IMR-90 (cell line): ENCODE data around the gene CD101. TPM values are rescaled to one million over a fixed set of nuclear protein-coding genes. Genes with fewer than 3 reads are reported as not detected.

Experiments
- ATAC-seq: fragments of 200-7000 bp; cut with Tn5 transposase; 2 replicates; pipeline ENCODE4 v1.9.1; 2020; ENCODE audit warnings: low read depth, mild to moderate bottlenecking, moderate library complexity
- BruUV-seq: library from RNA; stranded (reverse); fragments of 400-500 nt; replicated peaks from 2 replicates; lab custom pipeline; 2021; lab: Mats Ljungman, UMichigan
- CTCF ChIA-PET: fragments of 300-600 bp; formaldehyde crosslinking; extraction: SDS; loops from one replicate; lab custom pipeline; 2021; ENCODE audit warnings: antibody characterized with exemption; lab: Yijun Ruan, JAX
- POLR2A ChIA-PET: fragments of 300-600 bp; sonication (Branson Sonifier 250); formaldehyde crosslinking; loops from one replicate; lab custom pipeline; 2022; ENCODE audit warnings: antibody characterized with exemption; ENCODE audit not compliant: unreplicated experiment; lab: Charles Lee
- DNase-seq: peaks from one replicate; pipeline ENCODE4 v3.0.0; 2013
- H2AFZ ChIP-seq: replicated peaks from 2 replicates; pipeline ENCODE3; 2013; ENCODE audit warnings: low read length, mild to moderate bottlenecking; ENCODE audit not compliant: poor library complexity
- H2AK5ac ChIP-seq: 2 replicates; pipeline ENCODE4 v1.6.1; 2013; ENCODE audit warnings: low read depth, low read length, inconsistent platforms
- H2AK9ac ChIP-seq: replicated peaks from 2 replicates; pipeline ENCODE3; 2013; ENCODE audit warnings: mild to moderate bottlenecking, low read depth, low read length, moderate library complexity; ENCODE audit not compliant: poor library complexity
- H2BK120ac ChIP-seq: 2 replicates; pipeline ENCODE4 v1.6.1; 2013; ENCODE audit warnings: low read depth, low read length, inconsistent platforms
- H2BK15ac ChIP-seq: 3 replicates; pipeline ENCODE4 v1.6.1; 2013; ENCODE audit warnings: low read depth, low read length, inconsistent platforms
- H2BK20ac ChIP-seq: 2 replicates; pipeline ENCODE4 v1.6.1; 2013; ENCODE audit warnings: low read depth, mild to moderate bottlenecking, inconsistent platforms, low read length, moderate library complexity
- H2BK5ac ChIP-seq: 2 replicates; pipeline ENCODE4 v1.6.1; 2013; ENCODE audit warnings: mild to moderate bottlenecking, low read depth, low read length, inconsistent platforms; ENCODE audit not compliant: poor library complexity, severe bottlenecking
- H3K14ac ChIP-seq: replicated peaks from 2 replicates; pipeline ENCODE4 v1.6.1; 2013; ENCODE audit warnings: low read depth, low read length, inconsistent platforms
- H3K18ac ChIP-seq: 2 replicates; pipeline ENCODE4 v1.6.1; 2013; ENCODE audit warnings: low read depth, low read length, control low read depth
- H3K23ac ChIP-seq: 2 replicates; pipeline ENCODE4 v1.6.1; 2013; ENCODE audit warnings: low read depth, low read length, inconsistent platforms
- H3K27ac ChIP-seq: 2 replicates; pipeline ENCODE4 v1.5.1; 2013; ENCODE audit warnings: mild to moderate bottlenecking, control low read depth, low read length; ENCODE audit not compliant: insufficient read depth
- H3K27me3 ChIP-seq: 2 replicates; pipeline ENCODE4 v1.6.1; 2013; ENCODE audit warnings: low read length; ENCODE audit not compliant: control insufficient read depth, insufficient read depth
- H3K36me3 ChIP-seq: 2 replicates; pipeline ENCODE4 v1.6.1; 2013; ENCODE audit warnings: low read length, mixed read lengths; ENCODE audit not compliant: control insufficient read depth, insufficient read depth
- H3K4ac ChIP-seq: 2 replicates; pipeline ENCODE4 v1.6.1; 2013; ENCODE audit warnings: low read depth, low read length, inconsistent platforms
- H3K4me1 ChIP-seq: 2 replicates; pipeline ENCODE4 v1.6.1; 2013; ENCODE audit warnings: low read length, mixed read lengths; ENCODE audit not compliant: control insufficient read depth, insufficient read depth
- H3K4me2 ChIP-seq: 2 replicates; pipeline ENCODE4 v1.6.1; 2013; ENCODE audit warnings: low read depth, mild to moderate bottlenecking, control low read depth, low read length, moderate library complexity
- H3K4me3 ChIP-seq: 2 replicates; pipeline ENCODE4 v1.5.1; 2013; ENCODE audit warnings: low read depth, mild to moderate bottlenecking, control low read depth, low read length, moderate library complexity; ENCODE audit not compliant: insufficient read depth
- H3K56ac ChIP-seq: 2 replicates; pipeline ENCODE4 v1.6.1; 2013; ENCODE audit warnings: low read length, inconsistent platforms; ENCODE audit not compliant: insufficient read depth; ENCODE audit errors: extremely low read depth
- H3K79me1 ChIP-seq, 2 experiments: 2 replicates each; pipeline ENCODE4 v1.6.1; 2013; ENCODE audit warnings: low read length in 2 of 2, inconsistent platforms in 1 of 2, low read depth in 1 of 2
- H3K9ac ChIP-seq: 2 replicates; pipeline ENCODE4 v1.6.1; 2013; ENCODE audit warnings: low read depth, low read length, control low read depth
- H3K9me1 ChIP-seq: 2 replicates; pipeline ENCODE4 v1.6.1; 2013; ENCODE audit warnings: low read length, inconsistent platforms; ENCODE audit not compliant: insufficient read depth
- H3K9me3 ChIP-seq: 2 replicates; pipeline ENCODE4 v1.6.1; 2013; ENCODE audit warnings: low read length; ENCODE audit not compliant: control insufficient read depth, insufficient read depth
- H4K20me1 ChIP-seq: 2 replicates; pipeline ENCODE4 v1.6.1; 2013; ENCODE audit warnings: low read length, inconsistent platforms; ENCODE audit not compliant: insufficient read depth
- H4K5ac ChIP-seq: 2 replicates; pipeline ENCODE4 v1.6.1; 2013; ENCODE audit warnings: mild to moderate bottlenecking, low read depth, low read length, control low read depth
- H4K8ac ChIP-seq, 2 experiments: 2 replicates each; pipeline ENCODE4 v1.6.1; 2013; ENCODE audit warnings: low read depth in 2 of 2, low read length in 2 of 2, control low read depth in 1 of 2, inconsistent platforms in 1 of 2
- H4K91ac ChIP-seq: 2 replicates; pipeline ENCODE4 v1.6.1; 2013; ENCODE audit warnings: low read depth, low read length, inconsistent platforms; ENCODE audit not compliant: insufficient read depth
- CEBPB ChIP-seq: IDR thresholded peaks from 2 replicates; pipeline ENCODE4 v1.6.1; 2012; ENCODE audit warnings: low read depth, low read length, improper control_type of control experiment
- CHD1 ChIP-seq: IDR thresholded peaks from 2 replicates; pipeline ENCODE4 v1.6.1; 2012; ENCODE audit warnings: low read depth, low read length, improper control_type of control experiment
- FOS ChIP-seq: fragments of 150-350 bp; IDR thresholded peaks from 2 replicates; pipeline ENCODE4 v1.6.1; 2016; ENCODE audit warnings: low read depth, low read length
- MAFK ChIP-seq: IDR thresholded peaks from 2 replicates; pipeline ENCODE4 v1.6.1; 2012; ENCODE audit warnings: low read depth, low read length, improper control_type of control experiment
- MAZ ChIP-seq: IDR thresholded peaks from 2 replicates; pipeline ENCODE4 v1.6.1; 2012; ENCODE audit warnings: low read depth, mild to moderate bottlenecking, low read length, improper control_type of control experiment, moderate library complexity, borderline replicate concordance
- MXI1 ChIP-seq: IDR thresholded peaks from 2 replicates; pipeline ENCODE4 v1.6.1; 2012; ENCODE audit warnings: low read depth, mild to moderate bottlenecking, low read length, moderate library complexity, borderline replicate concordance
- RAD21 ChIP-seq: IDR thresholded peaks from 2 replicates; pipeline ENCODE4 v1.6.1; 2012; ENCODE audit warnings: low read length, improper control_type of control experiment
- RFX5 ChIP-seq: IDR thresholded peaks from 2 replicates; pipeline ENCODE4 v1.8.0; 2012; ENCODE audit warnings: low read depth, mild to moderate bottlenecking, low read length, moderate library complexity
- SMC3 ChIP-seq: fragments of 150-350 bp; IDR thresholded peaks from 2 replicates; pipeline ENCODE4 v1.6.1; 2016; ENCODE audit warnings: low read depth, mild to moderate bottlenecking, antibody characterized with exemption, low read length, moderate library complexity
- WGBS, 2 experiments: methylation state at CpG; one replicate each; pipeline versions ENCODE4 v1.1.5 to v1.1.7; 2013; ENCODE audit warnings: missing lambda C conversion rate in 2 of 2; ENCODE audit not compliant: insufficient read length in 1 of 2; ENCODE audit errors: extremely low coverage in 2 of 2; 5-methylcytosine and 5-hydroxymethylcytosine counted together
- dilution Hi-C: fragments of 300-500 bp; cut with HindIII; formaldehyde crosslinking; loops from one replicate; pipeline ENCODE4 v1.14.3; 2018; ENCODE audit warnings: low sequenced_read_pairs; ENCODE audit not compliant: unreplicated experiment
- in situ Hi-C: fragments of 300-500 bp; cut with MboI; formaldehyde crosslinking; loops from 3 replicates; pipeline ENCODE4 v1.14.3; 2019; ENCODE audit warnings: low sequenced_read_pairs, inconsistent platforms, mixed read lengths
- intact Hi-C: fragments of 100-400 bp; cut with micrococcal nuclease; formaldehyde crosslinking; loops from 2 replicates; pipeline ENCODE4 v1.10.0; 2022
- polyA plus RNA-seq, 3 experiments: library from polyadenylated mRNA; depleted of rRNA; stranded (reverse); fragments of >200 nt; gene quantifications; 2 replicates each; pipeline ENCODE4 v1.2.3, GENCODE V29; 2012; ENCODE audit warnings: low replicate concordance in 1 of 3
- total RNA-seq: library from RNA; depleted of rRNA; stranded (reverse); fragments of >200 nt; gene quantifications from 2 replicates; pipeline ENCODE4 v1.2.3, GENCODE V29; 2012
- TF ChIP-seq, protein P1 (sequence below): fragments of 150-350 bp; IDR thresholded peaks from 2 replicates; pipeline ENCODE4 v1.6.1; 2016; ENCODE audit warnings: low read depth, mild to moderate bottlenecking, low read length, moderate library complexity, borderline replicate concordance
- TF ChIP-seq, protein P2 (sequence below): fragments of 150-350 bp; IDR thresholded peaks from 2 replicates; pipeline ENCODE4 v1.6.1; 2017; ENCODE audit warnings: mild to moderate bottlenecking, antibody characterized with exemption, low read length, low read depth
- TF ChIP-seq, protein P3 (sequence below): conservative IDR thresholded peaks from 2 replicates; pipeline ENCODE4 v1.5.1; 2012; ENCODE audit warnings: mild to moderate bottlenecking, low read depth, low read length, improper control_type of control experiment

Gene CD101
- total and polyA plus RNA-seq, 2 of the 4 experiments (the other 2 are of a cell fraction) = not detected

DNA sequence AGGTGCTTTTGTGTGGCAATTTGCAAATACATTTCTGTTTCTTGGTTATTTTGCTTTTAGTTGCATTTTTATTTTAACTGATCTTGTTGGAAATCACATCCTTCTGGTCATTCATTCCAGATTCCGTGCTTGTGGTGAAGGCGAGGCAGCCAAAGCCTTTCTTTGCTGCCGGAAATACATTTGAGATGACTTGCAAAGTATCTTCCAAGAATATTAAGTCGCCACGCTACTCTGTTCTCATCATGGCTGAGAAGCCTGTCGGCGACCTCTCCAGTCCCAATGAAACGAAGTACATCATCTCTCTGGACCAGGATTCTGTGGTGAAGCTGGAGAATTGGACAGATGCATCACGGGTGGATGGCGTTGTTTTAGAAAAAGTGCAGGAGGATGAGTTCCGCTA lies 34.8 kb upstream of the CD101 start:
- in situ Hi-C loops (no loop called here), dilution Hi-C loops (no loop called here)
- H3K4ac ChIP-seq = no peak overlapping the region

More for the DNA sequence above, 34.8 kb upstream of the CD101 start:
- BruUV-seq = no TSS peak
- Histone ChIP-seq H3K4me1 (no peaks in the 10 kb centered on the region), H3K27ac (no peak overlapping the region), H3K9me1 (no peaks in the 10 kb centered on the region), H2BK20ac (no peak overlapping the region), H3K36me3 (no peaks in the 10 kb centered on the region), H3K9ac (no peak overlapping the region), H2AFZ (no peak overlapping the region), H4K8ac (no peak overlapping the region), H4K5ac (no peak overlapping the region), H2BK5ac (no peak overlapping the region), H2AK5ac (no peak overlapping the region), H3K9me3 (no peaks in the 10 kb centered on the region), H3K4me2 (no peak overlapping the region), H3K23ac (no peak overlapping the region), H4K20me1 (no peaks in the 10 kb centered on the region), H3K27me3 (no peaks in the 10 kb centered on the region), H2BK15ac (no peak overlapping the region), H3K14ac (no peak overlapping the region), H3K79me1 (no peaks in the 10 kb centered on the region), H4K91ac (no peak overlapping the region), H3K4me3 (no peak overlapping the region), H3K56ac (no peak overlapping the region), H3K18ac (no peak overlapping the region), H2BK120ac (no peak overlapping the region), H2AK9ac (no peak overlapping the region)
- TF ChIP-seq RFX5 (no peak), FOS (no peak), SMC3 (no peak), RAD21 (no peak), CEBPB (no peak), CHD1 (no peak), MAZ (no peak), MXI1 (no peak), MAFK (no peak)
- TF ChIP-seq, protein P1, sequence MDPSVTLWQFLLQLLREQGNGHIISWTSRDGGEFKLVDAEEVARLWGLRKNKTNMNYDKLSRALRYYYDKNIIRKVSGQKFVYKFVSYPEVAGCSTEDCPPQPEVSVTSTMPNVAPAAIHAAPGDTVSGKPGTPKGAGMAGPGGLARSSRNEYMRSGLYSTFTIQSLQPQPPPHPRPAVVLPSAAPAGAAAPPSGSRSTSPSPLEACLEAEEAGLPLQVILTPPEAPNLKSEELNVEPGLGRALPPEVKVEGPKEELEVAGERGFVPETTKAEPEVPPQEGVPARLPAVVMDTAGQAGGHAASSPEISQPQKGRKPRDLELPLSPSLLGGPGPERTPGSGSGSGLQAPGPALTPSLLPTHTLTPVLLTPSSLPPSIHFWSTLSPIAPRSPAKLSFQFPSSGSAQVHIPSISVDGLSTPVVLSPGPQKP = no peak
- TF ChIP-seq, protein P2, sequence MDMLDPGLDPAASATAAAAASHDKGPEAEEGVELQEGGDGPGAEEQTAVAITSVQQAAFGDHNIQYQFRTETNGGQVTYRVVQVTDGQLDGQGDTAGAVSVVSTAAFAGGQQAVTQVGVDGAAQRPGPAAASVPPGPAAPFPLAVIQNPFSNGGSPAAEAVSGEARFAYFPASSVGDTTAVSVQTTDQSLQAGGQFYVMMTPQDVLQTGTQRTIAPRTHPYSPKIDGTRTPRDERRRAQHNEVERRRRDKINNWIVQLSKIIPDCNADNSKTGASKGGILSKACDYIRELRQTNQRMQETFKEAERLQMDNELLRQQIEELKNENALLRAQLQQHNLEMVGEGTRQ = no peak
- TF ChIP-seq, protein P3, sequence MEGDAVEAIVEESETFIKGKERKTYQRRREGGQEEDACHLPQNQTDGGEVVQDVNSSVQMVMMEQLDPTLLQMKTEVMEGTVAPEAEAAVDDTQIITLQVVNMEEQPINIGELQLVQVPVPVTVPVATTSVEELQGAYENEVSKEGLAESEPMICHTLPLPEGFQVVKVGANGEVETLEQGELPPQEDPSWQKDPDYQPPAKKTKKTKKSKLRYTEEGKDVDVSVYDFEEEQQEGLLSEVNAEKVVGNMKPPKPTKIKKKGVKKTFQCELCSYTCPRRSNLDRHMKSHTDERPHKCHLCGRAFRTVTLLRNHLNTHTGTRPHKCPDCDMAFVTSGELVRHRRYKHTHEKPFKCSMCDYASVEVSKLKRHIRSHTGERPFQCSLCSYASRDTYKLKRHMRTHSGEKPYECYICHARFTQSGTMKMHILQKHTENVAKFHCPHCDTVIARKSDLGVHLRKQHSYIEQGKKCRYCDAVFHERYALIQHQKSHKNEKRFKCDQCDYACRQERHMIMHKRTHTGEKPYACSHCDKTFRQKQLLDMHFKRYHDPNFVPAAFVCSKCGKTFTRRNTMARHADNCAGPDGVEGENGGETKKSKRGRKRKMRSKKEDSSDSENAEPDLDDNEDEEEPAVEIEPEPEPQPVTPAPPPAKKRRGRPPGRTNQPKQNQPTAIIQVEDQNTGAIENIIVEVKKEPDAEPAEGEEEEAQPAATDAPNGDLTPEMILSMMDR = no peak
- ATAC-seq (no peak), DNase-seq (no peak)
- intact Hi-C loops = no loop called here
- 69% methylated on average over 8 of the region's 11 CpGs; no CpG with 5 or more reads in 1 of the 2 experiments for WGBS, 2 experiments
- ChIA-PET POLR2A (no interaction called here), CTCF (no interaction called here)
